8988T (cell line): ENCODE data around the gene ZNF678.
"Not testable (repeated sequence)": the region's sequence is repeated elsewhere in the genome, so short reads cannot be mapped to it uniquely, and the experiment has no call there.

Experiments used
- DNase-seq: peaks from one replicate; pipeline ENCODE4 v3.0.0; 2011

Gene ZNF678

DNA sequence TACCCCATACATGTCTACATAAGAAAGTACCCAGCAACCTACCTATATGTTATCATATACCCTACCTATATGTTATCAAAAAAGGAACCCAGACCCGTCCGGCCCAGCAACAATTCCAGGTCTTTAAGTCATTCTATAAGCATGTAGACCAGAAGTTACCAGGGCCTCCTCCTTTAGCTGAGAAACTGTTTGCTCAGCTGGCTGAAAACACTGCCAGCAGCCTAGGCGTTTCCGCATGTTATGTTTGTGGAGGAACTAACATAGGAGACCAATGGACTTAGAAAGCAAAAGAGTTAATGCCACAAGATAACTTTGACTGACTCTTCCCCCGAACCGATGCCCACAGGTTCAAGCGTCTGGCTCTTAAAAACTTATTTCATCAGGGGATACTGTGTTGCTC lies 7.1 kb upstream of the ZNF678 start:
- DNase-seq = no peak

GRCh38 chr1:227557962-227558725 lies 5.2 kb upstream of the ZNF678 start:
- DNase-seq = no peak

DNA sequence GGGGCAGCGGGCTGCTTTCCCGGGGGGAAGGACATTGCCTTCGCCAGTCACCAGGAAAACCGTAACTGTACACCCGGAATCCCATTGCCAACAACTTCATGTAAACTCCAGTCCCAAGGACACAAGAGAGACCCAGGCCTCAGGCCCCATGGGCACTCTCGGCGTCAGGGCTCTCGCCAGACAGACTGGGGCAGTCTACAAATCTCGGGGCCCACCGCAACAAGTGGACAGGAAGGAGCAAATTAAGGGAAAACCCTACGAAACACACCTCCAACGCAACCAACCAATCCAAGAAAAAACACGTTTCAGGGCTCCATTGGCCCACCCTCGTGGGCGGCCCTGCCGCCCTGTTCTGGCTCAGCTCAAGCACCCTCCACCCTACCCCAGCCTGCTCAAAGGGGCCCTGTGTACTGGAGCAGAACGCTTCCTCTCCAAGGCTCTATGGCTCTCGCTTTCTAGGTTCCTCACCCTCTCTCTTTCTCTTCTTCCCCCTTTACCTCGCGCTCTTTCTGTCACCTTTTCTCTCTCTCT lies 4.6 kb upstream of the ZNF678 start:
- no peak for DNase-seq

- no peak for DNase-seq
Observed at GRCh38 chr1:227559499-227559898, 3.9 kb upstream of the ZNF678 start.

GRCh38 chr1:227559926-227560325 lies 3.4 kb upstream of the ZNF678 start:
- no peak for DNase-seq

DNA sequence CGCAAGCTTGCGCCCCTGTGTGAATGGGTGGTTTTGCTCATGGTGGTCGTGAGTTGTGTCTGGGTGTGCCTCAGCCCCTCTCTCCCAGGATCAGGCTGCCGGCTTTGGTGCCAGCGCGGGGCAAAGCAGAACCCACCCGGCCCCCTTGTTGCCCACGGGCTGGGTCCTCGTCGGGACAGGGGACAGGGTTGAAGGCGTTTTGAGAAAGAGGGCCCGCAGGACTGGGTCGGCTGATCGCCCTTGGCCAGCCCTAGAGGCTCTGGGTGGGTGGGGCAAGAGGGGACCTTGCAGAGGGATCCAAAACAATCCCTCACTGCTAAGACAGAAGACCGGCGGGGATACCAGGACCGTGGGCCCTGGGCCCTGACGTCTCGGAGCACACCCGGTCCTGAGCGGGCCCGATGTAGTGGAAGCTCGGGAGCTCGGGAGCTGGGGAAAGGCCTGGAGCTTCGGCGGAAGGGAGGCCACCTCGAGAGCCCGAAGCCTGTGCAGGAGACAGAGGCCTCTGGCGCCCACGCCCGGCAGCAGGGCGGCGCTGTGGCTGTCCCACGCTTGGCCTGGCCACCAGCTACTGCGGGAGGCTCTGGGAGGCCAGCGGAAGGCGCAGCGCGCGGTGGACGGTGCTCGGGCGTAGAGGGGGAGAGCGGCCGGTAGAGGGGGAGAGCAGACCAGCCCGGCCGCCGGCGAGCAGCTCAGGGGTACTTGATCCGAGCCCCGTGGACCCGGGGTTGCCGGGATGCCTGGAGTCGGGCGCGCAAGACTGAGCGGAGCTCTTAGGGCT lies 2.8 kb upstream of the ZNF678 start:
- no peak for DNase-seq

- no peak for DNase-seq
Observed at GRCh38 chr1:227561241-227561907, 2.0 kb upstream of the ZNF678 start.

DNA sequence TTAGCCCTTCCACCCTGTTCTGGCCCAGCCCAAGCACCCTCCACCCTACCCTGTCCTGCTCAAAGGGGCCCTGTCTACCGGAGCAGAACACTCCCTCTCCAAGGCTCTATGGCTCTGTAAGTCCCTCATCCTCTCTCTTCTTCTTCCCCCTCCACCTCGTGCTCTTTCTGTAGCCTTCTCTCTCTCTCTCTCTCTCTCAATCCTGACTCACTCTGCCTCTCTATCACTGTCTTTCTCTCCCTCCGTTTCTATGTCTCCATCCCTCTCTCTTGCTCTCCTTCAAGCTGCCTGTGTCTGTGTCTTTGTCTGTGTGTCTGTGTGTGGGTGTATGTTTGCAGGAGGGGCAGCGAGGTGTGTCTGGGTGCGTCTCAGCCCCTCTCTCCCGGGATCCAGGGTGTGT lies 1.3 kb upstream of the ZNF678 start:
- no peak for DNase-seq

DNA sequence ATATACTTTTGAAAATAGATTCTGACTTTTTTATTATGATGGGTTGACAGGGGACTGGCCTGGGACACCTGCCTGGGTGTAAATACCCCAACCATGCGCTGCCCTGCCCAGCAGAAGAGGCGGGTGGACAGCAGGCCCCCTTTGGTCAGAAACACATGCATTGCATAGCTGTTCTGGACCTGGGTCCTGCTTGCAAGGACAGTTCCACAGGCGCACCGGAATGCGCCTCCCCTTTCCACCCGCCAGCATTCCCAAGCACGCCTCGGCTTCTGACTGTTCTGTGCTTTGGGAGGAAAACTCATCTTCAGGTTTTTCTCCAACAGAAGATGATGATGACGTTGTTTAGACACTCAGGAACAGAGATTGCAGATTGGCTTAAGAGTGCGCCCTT lies 428 bp upstream of the ZNF678 start:
- DNase-seq = no peak

DNA sequence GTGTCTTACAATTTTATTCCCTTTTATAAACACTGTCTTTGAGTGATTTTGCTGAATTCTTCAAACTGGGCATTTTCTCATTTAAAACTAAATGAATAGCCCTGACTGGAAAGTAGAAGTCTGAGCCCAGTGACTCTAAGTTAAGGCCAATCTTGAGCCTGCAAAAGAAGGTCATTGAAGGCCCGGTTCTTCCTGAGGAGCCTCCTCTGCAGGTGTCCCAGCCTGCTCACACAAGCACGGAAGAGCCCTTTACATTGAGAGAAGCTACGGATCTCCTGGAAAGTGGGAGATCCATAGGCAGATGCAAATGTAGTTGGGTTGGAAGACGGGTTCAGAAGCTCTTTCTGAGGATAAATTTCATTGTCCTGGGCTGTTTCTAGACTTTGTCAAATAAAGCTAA lies 3.9 kb downstream of the ZNF678 start:
- no peak for DNase-seq

DNA sequence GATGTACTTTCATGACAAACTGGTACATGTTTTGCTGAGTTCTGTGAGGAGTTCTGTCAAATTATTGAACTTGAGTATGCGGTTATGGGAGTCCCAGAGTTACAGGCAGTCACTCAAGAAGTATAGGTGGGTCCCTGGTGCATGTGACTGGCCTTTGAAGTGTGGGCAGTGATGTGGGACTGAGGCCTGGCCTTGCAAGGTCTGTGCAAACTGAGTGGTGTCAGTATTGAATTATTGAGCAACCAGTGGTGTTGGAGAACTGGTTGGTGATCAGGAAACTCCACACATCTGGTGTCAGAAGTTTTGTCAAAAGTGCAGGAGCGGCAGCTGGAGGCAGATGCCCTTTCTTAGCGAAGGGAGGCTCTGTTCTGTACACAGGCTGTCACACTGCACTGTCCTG lies 5.2 kb downstream of the ZNF678 start:
- DNase-seq = no peak

DNA sequence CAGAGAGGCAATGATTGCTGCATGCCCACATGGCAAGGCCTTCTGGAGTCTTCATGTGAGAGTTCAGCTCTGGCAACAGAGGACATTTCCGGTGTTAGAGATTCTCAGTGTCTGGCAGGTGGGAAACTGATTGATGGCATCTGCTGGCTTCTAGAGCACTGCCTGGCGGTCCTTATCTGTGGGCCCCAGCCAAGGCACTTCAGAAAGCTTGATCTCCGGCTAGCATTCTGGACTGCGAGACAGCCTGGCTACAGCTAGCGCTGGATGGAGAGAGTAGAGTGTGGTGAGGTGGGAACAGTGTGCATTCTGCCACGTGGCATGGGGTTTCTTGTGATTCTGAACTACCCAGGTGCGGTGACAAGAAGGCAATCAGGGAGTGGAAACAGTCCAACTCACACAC lies 9.4 kb downstream of the ZNF678 start:
- DNase-seq = no peak

DNA sequence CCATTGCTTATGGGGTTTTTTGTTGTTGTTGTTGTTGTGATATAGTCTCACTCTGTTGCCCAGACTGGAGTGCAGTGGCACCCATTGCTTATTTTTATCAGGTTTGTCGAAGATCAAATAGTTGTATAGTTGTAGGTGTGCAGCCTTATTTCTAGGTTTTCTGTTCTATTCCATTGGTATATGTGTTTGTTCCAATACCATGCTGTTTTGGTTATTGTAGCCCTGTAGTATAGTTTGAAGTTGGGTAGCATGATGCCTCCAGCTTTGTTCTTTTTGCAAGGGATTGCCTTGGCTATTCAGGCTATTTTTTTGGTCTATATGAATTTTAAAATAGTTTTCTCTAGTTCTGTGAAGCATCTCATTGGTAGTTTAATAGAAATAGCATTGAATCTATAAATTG lies 11.6 kb downstream of the ZNF678 start:
- no peak for DNase-seq

- DNase-seq = no peak
Observed at GRCh38 chr1:227576189-227576588, 12.8 kb downstream of the ZNF678 start.

DNA sequence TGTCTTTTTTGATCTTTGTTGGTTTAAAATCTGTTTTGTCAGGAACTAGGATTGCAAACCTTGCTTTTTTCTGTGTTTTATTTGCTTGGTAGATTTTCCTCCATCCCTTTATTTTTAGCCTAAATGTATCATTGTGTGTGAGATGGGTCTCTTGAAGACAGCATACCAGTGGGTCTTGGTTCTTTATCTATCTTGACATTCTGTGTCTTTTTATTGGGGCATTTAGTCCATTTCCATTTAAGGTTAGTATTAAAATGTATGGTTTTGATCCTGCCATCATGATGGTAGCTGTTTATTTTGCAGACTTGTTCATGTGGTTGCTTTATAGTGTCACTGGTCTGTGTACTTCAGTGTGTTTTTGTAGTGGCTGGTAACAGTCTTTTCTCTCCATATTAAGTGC lies 14.1 kb downstream of the ZNF678 start:
- no peak for DNase-seq

GRCh38 chr1:227583354-227583753 lies 20.0 kb downstream of the ZNF678 start:
- no peak for DNase-seq

DNA sequence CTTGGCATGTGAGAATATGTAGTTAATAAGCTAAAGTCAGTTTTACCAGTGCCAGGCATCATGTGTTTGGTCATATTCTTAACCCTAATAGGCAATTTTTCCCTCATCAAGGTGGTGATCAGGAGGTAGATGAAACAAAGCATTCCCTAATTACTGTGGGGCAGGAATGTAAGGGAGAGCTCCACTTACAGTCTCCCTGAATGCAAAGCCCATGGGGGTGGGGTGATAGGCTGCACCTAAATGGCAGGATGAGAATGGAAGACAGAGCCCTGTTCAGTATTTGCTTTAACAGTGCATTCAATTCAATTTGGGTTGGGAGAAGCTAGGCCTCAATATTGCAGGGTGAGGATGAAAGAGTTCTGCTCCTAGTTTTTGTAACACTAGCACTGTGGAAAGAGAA lies 23.4 kb downstream of the ZNF678 start:
- DNase-seq = no peak

- no peak for DNase-seq
Observed at GRCh38 chr1:227587968-227588367, 24.6 kb downstream of the ZNF678 start.

DNA sequence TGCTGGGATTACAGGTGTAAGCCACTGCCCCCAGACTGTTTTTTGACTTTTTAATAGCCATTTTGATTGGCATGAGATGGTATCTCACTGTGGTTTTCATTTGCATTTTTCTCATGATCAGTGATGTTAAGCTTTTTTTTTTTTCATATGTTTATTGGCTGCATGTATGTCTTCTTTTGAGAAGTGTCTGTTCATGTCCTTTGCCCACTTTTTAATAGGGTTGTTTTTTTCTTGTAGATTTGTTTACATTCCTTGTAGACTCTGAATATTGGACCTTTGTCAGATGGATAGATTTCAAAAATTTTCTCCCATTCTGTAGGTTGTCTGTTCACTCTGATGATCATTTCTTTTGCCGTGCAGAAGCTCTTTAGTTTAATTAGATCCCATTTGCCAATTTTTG lies 25.4 kb downstream of the ZNF678 start:
- DNase-seq = not testable (repeated sequence)

- DNase-seq = not testable (repeated sequence)
Observed at GRCh38 chr1:227589777-227590176, 26.4 kb downstream of the ZNF678 start.

DNA sequence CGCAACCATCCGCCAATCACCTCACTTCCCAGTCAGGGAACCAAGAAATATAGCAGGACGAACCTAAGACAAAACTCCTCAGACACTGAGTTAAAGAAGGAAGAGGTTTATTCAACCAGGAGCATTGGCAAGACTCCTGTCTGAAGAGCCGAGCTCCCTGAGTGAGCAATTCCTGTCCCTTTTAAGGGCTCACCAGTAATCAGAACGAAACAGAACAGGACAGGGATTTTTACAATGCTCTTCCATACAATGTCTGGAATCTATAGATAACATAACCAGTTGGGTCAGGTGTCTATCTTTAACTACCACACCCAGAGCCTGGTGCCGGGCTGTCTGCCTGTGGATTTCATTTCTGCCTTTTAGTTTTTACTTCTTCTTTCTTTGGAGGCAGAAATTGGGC lies 32.9 kb downstream of the ZNF678 start:
- not testable (repeated sequence) for DNase-seq

GRCh38 chr1:227603327-227603726 lies 40.0 kb downstream of the ZNF678 start:
- DNase-seq = no peak

DNA sequence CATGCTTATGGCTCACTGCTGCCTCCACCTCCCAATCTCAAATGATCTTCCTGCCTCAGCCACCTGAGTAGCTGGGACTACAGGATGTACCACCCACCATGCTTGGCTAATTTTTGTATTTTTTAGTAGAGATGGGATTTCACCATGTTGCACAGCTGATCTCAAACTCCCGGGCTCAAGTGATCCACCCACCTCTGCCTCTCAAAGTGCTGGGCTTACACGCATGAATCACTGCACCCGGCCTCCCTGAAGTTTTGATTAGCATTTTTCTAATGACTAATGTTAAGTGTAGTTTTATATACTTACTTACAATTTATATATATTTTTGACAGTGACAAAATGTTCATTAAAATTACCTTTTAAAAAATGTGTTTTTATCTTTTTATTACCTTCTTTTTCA lies 41.1 kb downstream of the ZNF678 start:
- no peak for DNase-seq

DNA sequence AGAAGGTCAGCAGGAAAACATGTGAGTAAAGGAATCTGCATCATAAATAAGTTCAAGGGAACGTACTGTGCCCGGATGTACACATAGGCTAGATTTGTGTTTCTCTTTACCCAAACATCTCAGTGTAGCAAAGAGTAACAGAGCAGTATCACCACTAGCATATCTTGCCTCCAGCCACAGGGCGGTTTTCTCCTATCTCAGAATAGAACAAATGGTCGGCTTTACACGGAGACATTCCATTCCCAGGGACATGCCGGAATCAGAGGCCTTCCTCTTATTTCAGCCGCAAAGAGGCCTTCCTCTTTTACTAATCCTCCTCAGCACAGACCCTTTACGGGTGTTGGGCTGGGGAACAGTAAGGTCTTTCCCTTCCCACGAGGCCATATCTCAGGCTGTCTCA lies 42.9 kb downstream of the ZNF678 start:
- not testable (repeated sequence) for DNase-seq
